HG03342 (cell line): ENCODE results near the gene ARSI.

Source experiments
- ATAC-seq: cut with Tn5 transposase; IDR thresholded peaks from one replicate; pipeline ENCODE4 v1.9.1; 2021; ENCODE audit warnings: mild to moderate bottlenecking, moderate library complexity; ENCODE audit not compliant: unreplicated experiment

Gene ARSI

DNA sequence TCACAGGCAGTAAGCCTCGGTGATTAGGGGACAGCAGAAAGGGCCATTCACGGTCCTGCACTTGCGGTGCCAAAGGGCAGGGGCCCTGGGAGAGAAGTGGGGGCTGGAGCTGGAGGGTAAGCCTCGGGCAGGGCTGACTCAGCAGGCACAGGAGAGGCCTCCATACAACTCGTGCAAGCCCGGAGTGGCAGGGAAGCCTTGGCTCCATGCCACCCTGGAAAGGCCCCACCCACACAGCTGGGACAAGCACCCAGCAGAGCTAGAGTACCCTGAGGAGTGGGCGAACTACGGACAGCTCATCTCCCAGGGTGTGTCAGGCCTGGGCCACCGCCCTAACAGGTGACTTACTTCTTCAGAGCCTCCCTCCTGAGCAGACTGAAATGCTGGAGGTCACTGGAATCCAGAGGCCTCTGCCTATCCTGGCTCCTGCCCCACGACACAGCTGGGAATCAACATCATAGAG, 7.5 kb downstream of the ARSI start:
- no peak for ATAC-seq

DNA sequence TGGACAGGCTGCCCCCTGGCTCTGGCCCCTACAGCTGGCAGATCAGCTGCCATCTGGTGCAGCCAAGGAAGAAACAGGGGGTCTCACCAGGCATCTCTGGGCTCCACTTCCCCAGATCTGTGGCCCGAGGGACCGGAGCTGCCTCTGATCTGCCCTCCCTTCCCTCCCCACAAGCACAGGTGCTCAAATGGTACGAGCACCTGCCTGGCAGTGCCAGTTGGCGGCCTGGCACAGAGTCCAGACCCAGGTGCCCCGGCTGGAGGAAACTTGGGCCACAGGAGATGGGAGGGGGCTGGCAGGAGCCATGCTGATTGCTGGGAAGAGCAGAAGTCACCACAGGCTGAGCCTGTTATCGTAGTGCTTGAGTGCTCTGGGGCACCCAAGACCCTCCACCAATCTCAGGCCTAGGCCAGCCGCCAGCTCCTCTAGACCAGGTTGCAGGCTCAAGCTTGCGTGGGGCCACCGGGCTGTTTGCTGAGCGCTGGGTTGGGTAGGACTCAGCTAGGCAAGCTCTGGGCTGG, 8.1 kb downstream of the ARSI start:
- ATAC-seq = no peak

DNA sequence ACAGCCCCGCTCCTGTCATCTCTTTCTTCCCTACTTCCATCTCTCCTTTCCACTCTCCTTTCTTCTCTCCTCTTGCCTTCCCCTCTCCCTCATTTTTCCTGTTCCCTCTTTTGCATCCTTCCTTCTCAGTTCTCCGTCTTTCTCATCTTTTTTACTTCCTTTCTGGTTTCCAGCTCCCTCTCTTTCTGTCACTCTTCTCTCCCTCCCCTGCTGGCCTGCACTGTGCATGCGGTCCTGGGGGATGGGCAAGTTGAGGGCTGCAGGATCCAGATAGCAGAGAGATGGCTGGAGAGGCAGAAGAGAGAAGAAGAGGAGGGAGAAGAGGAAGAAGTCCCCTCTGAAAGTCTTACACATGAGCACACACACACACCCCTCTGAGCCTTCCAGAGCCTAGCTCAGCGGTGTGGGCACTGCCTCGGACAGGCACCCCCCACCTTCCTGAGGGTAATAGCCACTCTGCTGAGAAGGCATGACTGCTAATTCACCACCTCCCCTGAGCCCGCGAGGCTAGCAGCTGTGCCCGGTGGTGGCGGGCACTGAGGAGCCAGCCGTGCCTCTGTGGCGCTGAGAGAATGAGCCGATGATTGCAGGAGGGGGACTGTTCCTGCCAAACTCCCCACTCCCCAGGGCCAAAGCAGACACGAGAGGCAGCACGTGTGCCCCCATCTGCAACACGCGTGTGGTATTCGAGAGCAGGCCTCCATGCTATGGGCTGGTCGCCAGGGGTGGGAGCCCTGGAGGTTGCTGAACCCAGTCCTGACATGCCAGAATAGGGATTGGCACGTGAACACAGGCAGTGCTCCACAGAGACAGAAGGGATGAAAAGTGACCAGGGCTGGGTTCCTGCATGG, 9.4 kb downstream of the ARSI start:
- ATAC-seq = no peak

DNA sequence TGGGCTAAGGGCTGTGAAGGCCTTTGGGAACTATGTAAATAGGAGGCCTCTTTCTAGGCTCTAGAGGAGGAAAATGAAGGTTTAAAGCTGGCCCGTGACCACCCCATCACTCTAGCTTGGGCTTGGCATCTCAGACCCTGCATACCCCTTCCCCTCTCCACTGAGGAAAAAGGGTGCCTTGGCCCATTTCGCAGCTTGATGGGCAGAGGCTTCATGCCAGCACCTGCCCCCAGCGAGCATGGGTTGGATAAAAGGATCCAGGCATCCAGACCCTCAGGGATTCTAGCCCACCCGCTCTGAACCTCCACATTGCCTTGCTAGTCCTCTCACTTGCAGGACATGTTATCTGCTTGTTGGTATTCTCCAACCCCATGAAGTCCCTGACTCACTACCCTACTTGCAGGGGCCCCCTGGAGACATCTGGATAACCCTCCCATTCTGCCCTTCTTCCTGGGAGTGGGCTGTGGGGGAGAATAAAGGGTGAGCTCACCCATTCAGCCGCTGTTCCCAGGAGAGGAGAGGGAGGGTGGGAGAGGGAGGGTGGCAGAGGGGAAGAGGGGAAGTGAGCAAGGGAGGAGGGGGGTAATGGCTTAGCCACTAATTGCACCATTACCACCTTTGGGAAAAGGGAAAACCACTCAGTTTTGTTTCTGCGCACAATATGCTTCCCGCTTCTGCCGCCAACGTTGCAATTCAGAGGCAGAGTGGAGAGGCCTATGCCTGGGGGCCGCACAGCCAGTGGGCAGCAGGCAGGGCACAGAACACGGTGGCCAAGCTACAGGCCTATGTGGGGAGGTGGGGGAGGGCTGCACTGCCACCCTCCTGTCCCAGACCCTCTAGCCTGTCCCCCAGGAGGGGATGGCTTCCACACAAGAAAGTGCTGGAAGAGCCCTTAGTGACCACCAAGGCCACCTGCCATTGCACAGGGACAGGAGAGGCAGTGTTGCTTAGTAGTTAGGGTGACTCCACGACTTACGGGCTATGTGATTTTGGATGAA, 11.0 kb downstream of the ARSI start:
- no peak for ATAC-seq

DNA sequence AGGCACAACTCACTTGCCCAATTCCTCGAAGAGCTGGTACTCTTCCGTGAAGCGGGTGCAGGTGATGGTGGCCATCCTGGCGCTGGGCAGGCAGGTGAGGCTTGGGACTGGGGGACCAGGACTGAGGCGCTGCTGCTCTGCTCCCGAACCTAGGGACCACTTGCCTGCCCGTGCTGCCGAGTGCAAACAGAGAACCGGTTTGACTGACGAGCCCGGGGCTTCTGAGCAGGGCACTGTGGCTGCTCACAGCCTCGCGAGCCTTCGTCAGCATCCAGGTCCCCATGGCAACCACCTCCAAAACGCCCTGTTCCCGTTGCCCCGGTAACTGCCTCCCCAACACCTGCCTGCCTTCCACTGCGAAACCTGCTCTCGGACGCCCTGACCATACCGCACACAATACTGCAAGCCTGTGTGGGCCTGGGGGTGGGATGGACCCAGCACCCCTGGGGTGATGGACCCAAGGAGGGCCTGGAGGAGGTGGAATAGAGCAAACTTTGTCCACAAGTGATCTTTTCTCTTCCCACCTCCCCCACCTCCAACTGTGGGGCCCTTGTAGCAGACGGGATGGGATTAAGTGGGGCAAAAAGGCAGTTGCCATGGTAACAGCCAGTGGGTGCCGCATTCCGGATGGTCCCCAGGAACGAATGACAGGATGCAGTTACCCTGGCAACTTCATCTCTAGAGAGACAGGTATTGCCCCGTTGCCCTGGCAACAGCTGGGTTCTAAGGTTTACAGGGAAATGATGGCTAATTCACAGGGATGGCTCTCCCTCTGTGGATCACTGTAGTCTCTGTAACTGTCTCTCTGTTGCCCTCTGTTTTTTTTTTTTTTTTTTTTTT, 12.9 kb downstream of the ARSI start, which contains the start of gene CAMK2A:
Gene CAMK2A (minus strand): TSS at position 223 of the 840 bp plus-strand sequence. CDS start 148 bp downstream, at position 75.
- ATAC-seq = no peak

DNA sequence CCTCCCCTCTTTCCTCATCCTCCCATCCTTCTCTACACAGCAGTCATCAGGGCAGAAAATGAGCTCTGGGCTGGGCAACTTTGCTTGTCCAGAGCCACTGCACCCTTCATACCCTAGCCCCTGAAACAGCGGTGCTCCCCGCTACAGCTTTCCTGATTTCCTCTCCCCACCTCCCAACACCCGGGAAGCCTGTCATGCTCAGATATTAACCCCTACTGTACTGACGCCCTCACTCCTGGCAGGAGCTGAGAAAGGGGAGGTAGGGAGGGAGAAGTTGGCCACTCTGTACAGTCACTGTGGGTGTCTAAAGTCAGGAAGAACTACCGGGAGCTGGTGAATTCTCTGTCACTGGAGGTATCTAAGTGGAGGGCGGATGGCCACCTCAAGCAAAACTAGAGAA, 13.9 kb downstream of the ARSI start:
- ATAC-seq = no peak

DNA sequence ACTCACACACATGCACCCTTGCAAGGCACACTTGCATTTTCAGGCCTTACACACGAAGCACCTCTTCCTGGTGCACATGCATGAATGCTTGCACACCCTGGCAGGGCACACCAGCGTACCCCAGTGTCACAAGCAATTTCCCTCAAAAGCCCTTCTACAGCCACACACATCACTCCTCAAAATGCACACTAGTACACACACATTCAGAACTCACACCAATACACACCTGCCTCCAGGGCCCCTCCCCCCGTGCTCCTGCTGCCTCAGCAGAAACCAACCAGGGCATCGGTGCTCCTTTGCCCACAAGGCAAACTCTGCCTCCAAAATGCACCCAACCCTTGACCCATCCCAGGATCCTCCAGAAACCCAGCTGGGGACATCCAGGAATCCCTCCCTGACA, 14.3 kb downstream of the ARSI start:
- no peak for ATAC-seq

DNA sequence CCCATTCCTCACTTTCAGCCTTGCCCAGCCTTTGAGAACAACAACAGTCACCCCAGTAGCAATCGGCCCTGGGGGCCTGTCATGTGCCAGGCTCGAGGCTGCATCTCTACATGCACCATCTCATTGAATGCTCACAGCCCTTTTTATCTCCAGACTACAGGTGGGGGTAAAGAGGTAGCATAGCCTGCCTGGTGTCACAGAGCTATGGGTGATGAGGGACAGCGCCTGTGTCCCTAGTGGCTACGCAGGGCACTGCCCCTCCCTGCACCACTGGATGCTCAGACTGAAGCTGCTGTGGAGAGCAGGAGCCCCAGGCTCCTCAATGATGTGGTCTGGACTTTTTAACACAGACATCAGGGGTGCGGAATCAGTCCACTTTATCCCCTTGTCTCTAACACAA, 15.9 kb downstream of the ARSI start:
- ATAC-seq = no peak

DNA sequence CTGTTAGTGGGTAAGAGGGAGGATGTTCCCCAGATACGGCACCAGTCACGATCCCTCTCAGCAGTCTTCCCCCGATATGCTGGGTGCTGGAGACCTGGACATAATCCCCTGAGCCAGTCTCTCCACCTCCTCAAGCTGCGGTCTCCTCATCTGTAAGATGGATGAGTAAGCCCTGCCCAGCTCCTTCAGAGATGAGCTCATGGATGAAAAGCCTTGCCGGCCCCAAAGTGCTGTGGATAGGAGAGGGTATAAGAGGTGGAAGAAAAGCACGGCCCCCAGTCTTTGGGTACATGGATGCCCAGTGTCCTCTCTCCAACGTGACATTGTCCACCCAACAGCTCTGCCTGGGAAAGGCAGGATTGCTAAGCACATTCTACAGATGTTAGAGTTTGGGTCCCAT, 17.6 kb downstream of the ARSI start:
- ATAC-seq = no peak

DNA sequence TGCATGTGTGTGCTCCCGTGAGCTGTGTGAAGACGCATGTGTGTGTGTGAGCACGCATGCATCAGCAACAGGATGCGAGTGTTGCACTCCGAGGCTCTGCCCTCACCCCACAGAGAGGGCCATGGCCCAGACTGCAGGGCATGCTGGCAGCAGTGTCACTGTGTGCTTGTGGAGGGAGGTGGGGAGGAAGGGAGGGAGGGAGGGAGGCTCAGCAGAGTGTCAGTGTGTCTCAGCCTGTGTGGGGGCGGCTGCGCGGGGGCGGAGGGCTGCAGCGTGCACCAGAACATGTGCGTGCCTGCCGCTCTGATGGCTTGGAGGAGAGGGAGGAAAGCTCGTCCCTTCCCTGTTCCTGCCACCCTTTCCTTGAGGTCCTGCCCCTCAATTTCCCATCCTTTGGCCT, 18.4 kb downstream of the ARSI start:
- no peak for ATAC-seq

DNA sequence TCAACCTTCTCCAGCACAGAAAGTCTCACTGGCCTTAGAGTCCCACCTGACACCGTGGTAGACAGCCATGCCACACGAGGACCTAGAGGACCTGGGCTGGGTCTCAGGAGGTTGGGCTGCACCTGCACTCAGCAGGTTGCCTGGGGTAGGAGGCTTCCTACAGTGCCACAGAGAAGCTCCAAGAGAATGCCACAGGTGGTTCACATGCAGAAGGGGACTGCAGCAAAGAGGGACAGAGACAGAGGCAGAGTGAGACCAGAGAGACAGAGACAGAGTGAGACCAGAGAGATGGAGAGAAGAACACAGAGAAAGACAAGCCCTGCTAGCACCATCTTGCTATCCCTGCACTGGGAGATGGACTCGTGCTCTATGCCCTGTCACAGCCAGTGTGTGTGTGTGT, 18.8 kb downstream of the ARSI start:
- ATAC-seq = no peak

DNA sequence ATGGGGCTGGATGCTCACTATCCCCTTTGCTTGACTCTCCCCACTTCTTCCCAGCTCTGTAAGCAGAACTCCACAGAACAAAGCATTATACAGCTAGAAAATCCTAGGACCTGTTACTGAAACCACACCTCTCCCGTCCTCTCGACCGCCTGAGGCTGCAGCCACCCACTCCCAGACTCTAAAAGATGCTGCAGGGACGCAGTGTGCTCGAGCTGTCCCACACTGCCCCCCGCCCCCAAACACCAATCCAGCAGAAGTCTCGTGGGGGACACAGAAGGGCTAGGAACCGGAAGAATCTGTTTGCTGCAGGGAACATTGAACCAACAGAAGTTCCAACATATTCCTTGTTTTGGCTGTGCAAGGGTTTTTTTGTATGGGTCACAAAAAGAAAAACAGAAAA, 20.7 kb downstream of the ARSI start:
- no peak for ATAC-seq

DNA sequence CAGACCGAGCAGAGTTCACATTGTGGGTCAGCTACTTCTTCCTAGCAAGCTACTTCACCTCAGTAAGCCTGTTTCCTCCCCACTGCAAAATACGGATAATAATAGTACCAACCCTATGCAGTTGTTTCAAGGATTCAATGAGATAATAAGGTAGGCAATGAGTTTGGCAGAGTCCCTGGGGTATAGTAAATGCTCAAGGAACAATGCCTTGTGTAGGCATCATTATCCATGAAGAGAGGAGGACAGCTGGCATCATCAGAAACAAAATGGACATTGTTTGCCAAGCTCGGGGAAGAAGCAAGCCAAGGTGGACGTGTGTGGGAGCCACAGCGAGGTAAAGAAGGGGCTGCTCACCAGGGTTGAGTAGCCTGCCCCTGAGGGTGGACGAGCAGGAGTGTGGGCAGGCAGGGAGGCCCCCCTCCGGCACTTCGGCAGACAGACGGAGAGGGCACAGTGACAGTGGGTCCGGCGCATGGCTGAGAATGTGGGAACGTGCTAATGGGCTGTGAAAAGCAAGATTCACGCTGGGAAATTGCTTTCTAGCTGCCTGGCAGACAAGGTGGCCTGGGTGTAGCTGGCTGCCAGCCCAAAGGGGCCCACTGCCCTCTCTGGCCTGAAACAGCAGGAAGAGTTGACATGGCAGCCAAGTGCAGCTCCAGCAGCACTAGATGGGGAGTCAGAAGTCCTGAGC, 23.2 kb downstream of the ARSI start:
- ATAC-seq = no peak

DNA sequence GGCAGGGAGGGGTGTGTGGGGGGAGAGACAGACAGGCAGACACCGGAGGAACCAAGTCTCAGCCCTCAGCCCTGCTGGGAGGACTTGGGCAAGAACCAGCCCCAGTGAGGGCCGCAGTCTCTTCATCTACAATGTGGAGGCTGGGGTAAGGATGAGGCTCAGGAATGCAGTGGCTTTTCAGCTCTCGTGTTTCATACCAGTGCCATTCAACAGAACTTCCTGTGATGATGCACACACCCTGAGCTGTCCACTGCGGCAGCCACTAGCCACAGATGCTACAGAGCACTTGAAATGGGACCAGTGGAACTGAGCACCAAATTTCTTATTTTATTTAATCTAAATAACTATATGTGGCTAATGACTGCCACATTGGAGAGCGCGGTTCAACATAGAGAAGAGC, 23.8 kb downstream of the ARSI start:
- ATAC-seq = no peak

DNA sequence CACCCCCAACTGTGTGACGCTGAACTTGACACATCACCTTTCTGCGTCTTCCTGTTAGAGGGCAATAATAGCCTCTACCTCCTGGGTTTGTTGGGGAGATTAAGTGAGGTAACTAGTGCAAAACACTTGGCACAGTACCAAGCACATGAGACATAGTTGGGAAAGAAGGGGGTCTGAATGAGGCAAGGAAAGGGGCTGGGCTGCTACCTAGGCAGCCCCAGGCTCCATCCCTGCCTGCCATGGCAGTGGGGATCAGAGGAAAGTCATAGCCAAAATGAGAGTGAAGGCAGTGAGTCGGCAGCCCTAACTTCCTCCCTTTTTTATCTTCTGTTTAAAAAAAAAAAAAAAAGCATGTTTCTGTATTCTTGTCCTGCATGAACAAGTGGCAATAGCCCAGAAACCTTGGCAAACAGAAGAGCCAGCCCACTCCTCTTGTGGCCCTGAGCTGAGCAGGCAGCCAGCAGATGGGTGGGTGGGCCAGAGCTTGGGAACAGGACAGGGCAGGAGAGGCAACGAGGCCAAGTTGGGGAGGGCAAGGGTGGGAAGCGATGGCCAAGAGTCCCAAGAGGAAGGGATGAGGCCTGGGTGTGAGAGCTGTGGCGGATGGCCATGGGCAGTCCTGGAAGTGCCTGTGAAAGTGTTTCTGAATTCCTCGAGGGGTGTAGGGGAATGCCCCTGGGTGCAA, 24.5 kb downstream of the ARSI start:
- ATAC-seq = no peak

DNA sequence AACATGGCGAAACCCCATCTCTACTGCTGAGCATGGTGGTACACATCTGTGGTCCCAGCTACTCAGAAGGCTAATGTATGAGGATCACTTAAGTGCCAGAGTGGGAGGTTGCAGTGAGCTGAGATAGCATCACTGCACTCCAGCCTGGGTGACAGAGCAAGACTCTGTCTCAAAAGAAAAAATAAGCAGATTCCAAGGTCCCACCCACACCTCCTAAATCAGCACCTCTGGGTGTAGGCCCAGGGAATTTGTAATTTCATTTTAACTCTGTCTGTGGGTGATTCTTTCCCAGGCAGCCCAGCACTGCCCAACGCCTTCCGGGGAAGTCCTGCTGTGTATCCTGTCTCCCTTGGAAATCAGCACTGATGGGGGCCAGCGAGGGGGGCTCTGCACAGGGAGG, 25.7 kb downstream of the ARSI start:
- ATAC-seq = no peak

DNA sequence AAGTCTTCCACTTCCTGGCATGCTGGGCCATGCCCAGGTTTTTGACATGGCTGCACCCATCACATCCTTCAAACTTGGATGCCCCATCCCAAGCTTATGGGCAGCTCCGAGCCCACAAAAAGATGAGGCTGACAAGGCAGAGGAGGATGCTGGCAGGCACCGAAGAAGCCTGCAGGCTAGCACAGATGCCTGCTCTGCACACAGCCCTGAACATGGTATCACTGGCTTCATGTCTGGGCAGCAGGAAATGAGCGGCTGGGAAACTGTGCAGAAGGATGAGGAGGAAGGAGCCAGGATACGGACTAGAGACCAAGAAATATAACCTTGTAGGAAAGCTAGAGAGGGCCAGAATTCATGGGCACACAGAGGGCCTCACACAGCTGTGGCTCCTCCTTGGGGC, 27.9 kb downstream of the ARSI start:
- ATAC-seq = no peak

DNA sequence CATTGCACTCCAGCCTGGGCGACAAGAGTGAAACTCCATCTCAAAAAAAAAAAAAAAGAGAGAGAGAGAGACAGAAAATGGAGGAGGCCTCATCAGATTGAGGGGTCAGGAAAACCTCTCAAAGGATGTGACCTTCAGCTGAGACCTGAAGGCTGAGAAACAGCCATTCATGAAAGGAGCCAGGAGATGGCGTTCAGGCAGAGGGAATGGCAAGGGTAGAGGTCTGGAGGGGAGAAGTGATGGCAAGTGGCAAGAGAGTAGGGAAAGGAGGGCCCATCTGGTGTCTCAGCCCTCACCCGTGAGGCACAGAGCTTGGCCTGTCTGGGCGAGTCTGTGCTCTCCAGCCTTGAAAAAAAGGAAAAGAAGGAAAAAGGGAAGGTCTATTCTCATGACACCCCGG, 30.2 kb downstream of the ARSI start:
- no peak for ATAC-seq

DNA sequence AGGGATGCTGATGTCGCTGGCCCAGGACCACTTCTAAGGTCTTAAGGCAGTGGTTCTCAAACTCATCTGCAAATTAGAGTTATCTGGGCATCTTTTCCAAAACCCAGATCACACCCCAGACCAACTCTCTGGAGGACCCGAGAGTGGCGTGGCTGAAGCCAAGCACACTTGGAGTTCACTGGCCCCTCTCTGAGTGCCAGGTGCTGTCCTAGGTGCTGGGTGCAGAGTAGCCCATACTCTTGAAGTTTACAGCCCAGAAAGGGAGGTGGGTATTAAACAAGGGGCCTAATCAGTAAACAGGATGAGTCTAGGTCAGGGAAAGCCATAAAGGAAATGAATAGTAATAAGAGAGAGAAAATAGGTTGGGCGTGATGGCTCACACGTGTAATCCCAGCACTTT, 30.8 kb downstream of the ARSI start:
- no peak for ATAC-seq
